Skin of body (tissue), 2 donors: ENCODE data around the gene CNEP1R1. TPM values are rescaled to one million over a fixed set of nuclear protein-coding genes. Genes with fewer than 3 reads are reported as not detected.

Source experiments
- DNase-seq: peaks from one replicate; lab custom pipeline; 2025; lab: John Stamatoyannopoulos, UW
- total RNA-seq: library from RNA; depleted of rRNA; stranded (reverse); fragments of >200 nt; gene quantifications from one replicate; pipeline ENCODE4 v1.2.3, GENCODE V29; 2014

Gene CNEP1R1
- total RNA-seq, 1 donor from 2014 or later: 28.0 TPM

- DNase-seq: no peak
These were observed 7.5 kb upstream of the CNEP1R1 start for GRCh38 chr16:50017553-50017952.

DNA sequence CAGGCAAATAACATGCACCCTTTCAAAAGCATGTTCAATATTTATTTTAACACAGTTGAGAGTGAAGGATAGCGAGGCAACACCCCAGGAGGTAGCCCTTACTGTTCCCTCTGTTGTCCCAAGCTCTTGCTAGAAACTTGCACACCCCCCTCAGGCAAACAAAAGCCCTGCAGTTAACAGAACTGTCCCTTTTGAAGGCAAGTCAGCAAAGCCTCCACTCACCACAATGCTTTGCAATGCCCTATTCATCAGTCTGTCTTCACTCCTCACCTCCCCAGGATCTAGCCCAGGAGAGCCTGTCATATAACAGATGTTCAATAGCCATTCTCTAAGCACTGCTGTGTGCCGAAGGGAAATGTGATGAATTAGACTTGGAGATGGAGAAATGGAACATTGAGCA, 3.5 kb upstream of the CNEP1R1 start:
- no peak for DNase-seq

DNA sequence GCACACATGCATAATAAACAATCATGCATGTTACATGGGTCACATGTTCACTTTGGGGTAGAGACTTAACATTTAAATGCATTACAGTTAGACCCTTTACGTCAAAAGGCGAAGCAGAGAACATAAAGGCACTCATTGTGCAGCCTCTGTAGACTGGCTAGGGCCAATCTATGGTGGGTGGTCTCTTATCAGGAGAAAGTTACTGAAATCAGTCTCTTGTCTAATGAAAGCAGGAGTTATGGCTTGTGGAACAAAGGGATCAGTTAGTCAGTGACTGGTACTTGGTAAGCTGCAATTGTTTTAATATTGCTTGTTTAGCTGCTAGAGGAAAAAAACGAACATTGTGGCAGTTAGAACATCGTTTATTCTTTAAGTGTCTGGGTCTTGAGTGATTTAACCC, 1.4 kb upstream of the CNEP1R1 start:
- DNase-seq: no peak

DNA sequence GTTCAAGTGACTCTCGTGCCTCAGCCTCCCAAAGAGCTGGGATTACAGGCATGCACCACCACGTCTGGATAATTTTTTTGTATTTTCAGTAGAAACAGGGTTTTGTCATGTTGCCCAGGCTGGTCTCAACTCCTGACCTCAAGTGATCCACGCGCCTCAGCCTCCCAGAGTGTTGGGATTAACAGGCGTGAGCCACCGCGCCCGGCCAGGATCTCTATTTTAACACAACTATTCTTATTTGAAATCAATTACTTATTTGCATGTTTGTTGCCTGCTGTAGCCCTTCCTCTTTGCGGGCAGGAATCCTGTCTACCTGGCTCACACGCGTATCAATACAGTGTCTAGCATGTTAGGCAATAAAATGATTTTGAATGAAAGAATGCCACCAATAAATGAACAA, 818 bp upstream of the CNEP1R1 start:
- no peak for DNase-seq

- DNase-seq: no peak
These were observed 509 bp downstream of the CNEP1R1 start for GRCh38 chr16:50025537-50025931.

- DNase-seq: no peak
These were observed 2.8 kb downstream of the CNEP1R1 start for GRCh38 chr16:50027829-50028228.

DNA sequence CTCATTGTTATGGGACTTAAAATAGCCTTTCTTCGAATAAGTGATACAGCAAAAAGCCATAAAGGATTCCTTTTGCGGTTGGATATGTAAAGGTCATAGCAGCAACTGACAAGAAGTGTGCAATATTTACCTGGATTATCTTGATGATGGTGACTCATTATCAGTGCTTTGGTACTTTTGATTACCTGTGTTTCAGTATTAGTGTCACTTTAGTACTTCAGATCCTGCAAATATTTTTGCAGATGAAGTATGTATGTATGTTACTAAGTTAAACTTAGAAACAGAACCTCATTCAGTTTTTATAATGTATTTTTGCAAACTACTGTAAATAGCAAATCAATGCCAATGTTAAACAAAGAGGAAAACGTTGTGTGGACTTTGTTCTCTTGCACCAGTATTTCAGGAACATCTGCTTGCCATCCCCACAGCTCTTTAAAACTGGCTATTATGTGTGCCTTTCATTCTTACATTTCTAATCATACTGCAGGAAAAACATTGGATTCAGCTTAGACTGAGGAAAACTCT, 10.5 kb downstream of the CNEP1R1 start:
- DNase-seq: no peak

GRCh38 chr16:50036426-50036825, 11.4 kb downstream of the CNEP1R1 start:
- no peak for DNase-seq

DNA sequence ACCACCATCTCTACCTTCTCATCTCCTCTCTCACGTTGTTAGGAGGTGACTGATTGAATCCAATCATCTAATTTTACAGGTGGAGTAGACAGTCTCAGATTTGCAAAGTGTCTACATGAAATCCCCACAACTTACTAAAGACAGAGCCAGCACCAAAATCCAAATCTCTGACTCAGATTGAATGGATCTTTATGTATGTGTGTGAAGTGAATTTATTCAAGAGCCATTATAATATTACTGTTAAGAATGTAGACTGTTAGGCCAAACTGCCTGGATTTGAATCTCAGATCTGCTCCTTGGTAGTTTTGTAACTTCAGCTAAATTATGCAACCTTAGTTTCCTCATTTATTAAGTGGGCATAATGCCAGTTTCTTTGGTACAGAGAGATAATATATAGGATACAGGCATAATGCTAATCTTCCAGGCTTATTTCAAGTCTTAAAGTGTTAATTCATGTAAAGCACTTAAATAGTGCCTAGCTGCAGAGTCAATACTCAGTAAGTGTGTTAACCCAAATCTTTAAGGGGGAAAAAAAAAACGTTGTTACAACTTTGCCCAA, 12.7 kb downstream of the CNEP1R1 start:
- DNase-seq: no peak

- DNase-seq: no peak
These were observed 13.3 kb downstream of the CNEP1R1 start for GRCh38 chr16:50038286-50038685.

DNA sequence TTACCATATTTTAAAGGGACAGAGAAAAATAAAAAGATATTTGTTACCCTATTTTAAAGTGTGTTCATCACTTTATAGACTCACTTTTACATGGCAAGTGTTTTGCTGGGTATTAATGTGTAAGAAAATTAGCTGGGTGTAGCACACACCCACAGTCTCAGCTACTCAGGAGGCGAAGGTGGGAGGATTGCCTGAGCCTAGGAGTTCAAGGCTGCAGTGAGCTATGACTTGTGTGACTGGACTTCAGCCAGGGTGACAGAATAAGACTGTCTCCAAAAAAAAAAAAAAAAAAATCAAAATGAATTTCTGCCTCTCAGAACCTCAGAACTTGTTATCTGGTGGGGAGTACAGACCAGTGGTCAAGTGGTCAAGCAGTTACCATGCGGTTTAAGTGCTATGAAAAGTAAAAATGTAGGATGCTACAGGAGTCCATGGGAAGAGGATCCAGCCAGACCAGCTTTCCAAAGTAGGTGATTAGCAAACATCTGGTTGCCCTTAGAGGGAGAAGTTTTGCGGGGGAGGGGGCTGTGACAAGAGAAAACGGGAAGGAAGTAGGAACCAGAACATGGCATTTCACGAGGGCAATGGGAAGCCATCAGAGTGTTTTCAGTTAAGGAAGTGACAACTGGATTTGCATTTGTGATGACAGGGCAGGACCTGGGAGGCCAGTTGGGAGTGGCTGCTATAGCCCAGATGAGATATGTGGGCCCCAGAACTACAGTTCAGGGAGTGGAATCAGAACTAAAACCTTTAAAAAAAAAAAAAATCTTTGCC, 13.9 kb downstream of the CNEP1R1 start:
- no peak for DNase-seq

DNA sequence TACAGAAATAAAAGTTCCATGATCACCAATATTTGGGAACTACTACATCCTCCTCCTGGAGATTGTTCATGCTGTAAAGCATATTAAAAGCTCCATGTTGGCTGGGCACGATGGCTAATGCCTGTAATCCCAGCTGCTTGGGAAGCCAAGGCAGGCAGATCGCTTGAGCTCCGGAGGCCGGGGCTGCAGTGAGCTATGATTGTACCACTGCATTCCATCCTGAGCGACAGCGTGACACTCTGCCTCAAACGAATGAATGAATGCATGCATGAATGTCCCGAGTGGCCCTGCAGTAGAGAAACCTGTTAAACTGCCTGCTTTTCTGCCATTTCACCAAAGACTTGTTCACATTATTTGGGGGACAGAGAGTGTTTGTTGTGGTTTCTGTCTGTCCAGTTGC, 15.0 kb downstream of the CNEP1R1 start:
- no peak for DNase-seq

DNA sequence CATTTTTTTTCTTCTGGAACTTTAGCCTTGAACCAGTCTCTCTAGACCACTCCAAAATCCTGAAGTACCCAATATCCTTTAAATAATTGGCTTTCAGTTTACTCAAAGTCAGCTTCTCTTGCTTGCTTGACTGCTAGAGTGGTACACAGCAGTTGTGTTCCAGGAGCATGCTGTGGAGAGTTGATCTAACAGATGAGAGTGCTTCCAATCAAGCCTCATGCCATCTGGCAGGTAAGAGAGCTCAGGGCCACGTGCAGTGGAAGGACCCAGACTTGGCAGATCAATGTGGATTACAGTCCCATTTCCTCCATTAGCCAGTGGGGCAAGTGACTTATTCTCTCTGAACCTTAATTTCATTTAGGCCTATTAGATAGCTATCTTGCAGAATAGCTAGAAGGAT, 15.7 kb downstream of the CNEP1R1 start:
- DNase-seq: no peak

GRCh38 chr16:50043358-50043757, 18.3 kb downstream of the CNEP1R1 start:
- DNase-seq: no peak

DNA sequence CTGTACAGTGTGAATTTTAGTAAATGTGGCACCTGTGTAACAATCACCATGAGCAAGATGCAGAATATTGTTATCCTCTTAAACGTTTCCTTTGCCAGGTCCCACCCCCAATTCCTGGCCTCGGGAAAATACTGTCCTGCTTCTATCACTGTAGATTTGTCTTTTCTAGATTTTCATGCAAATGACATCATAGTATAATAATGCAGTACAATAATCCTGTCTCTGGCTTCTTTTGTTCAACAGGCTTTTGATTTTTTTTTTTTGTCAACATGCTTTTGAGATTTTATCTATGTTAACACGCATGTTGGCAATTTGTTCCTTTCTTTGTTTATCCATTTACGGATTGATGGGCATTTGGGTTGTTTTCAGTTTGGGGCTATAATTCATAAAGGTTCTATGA, 20.4 kb downstream of the CNEP1R1 start:
- DNase-seq: no peak

GRCh38 chr16:50046853-50047252, 21.8 kb downstream of the CNEP1R1 start:
- no peak for DNase-seq

- DNase-seq: no peak
These were observed 22.8 kb downstream of the CNEP1R1 start for GRCh38 chr16:50047864-50048263.

DNA sequence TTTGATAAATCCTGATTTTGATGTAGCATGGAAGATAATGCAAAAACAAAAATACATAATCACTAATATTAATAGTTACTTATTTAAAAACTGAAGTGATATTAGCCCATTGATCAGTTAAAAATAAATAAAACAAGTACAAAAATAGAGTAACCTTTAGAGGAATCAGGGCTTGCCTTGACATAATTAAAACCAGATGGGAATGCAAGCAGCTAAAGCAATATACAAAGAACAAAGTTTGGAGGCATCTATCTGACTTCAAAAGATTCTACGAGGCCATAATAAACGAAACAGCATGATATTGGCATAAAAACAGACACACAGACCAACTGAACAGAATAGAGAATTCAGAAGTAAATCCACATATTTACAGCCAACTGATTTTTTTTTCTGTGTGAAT, 25.8 kb downstream of the CNEP1R1 start:
- no peak for DNase-seq

GRCh38 chr16:50056226-50056625, 31.2 kb downstream of the CNEP1R1 start:
- DNase-seq: no peak

DNA sequence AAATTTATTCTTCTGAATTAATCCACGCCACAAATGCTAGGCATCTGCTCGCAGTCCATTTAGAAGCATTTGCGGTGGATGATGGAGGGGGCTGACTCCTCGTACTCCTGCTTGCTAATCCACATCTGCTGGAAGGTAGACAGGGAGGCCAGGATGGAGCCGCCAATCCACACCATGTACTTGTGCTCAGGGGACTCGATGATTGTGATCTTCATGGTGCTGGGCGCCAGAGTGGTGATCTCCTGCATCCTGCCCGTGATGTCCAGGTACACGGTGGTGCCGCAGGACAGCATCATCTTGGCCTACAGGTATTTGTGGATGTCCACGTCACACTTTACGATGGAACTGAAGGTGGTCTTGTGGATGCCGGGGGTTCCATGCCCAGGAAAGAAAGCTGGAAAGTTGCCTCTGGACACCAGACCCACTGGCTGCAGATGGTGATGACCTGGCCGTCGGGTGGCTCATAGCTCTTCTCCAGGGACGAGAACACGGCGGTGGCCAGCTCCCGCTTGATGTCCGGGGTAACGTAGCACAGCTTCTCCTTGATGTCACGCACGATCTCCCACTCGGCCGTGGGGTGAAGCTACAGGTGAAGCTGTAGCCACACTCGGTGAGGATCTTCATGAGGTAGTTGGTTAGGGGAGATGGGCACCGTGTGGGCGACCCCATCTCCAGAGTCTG, 33.2 kb downstream of the CNEP1R1 start:
- no peak for DNase-seq

DNA sequence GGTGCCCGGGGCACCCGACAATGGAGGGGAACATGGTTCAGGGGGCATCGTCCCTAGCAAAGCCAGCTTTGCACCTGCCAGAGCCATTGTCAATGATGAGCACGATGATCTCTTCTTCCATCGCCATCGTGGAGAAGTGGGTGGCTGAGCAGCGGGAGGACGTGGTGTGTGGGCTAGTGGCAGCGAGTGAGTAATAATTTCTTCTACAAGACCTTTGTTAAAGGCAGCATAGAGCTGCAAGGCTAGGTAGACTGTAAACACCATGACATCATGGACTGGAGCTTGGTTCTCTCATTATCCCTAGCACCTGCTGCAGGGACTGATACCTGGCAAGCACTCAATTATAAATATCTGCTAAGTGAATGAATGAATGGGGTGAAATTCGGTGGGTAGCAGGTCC, 34.1 kb downstream of the CNEP1R1 start:
- no peak for DNase-seq

DNA sequence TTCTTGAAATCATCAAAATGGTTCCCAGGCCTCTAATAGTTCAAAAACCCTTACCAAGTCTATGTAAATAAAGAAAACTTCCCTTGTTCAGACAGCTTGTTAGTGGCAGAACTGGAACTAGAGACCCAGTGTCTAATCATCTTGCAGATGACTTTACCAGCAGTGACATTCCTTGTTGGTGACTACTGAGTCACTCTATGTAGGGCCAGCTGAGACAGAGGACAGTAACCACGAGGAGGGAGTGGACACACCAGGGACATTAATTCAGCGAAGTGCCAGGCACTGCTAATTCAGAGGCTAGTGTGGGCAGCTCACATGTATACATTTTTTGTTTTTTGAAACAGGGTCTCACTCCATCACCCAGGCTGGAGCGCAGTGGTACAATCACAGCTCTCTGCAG, 34.6 kb downstream of the CNEP1R1 start:
- DNase-seq: no peak

- no peak for DNase-seq
These were observed 36.3 kb downstream of the CNEP1R1 start for GRCh38 chr16:50061326-50061725.
